Measurements from ENCODE around the gene AIG1. TPM values are rescaled to one million over a fixed set of nuclear protein-coding genes. Genes with fewer than 3 reads are reported as not detected.

AIG1 gene
- total RNA-seq, 4 donors from 2014 or later: 40.7 to 56.4 (median 43.6) TPM

GRCh38 chr6:143100429-143100828, 39.7 kb downstream of the AIG1 start:
- TF ChIP-seq CTCF (IDR thresholded peaks at IDR 0.05; ENCODE audit: low read depth): no peak

- no peak for TF ChIP-seq CTCF (IDR thresholded peaks at IDR 0.05; ENCODE audit: low read depth)
These were observed 43.2 kb downstream of the AIG1 start for GRCh38 chr6:143103916-143104315.

GRCh38 chr6:143107440-143107839, 46.8 kb downstream of the AIG1 start:
- TF ChIP-seq CTCF (IDR thresholded peaks at IDR 0.05; ENCODE audit: low read depth): no peak

- TF ChIP-seq CTCF (IDR thresholded peaks at IDR 0.05; ENCODE audit: low read depth): no peak
These were observed 47.4 kb downstream of the AIG1 start for GRCh38 chr6:143107911-143108761.

- no peak for TF ChIP-seq CTCF (IDR thresholded peaks at IDR 0.05; ENCODE audit: low read depth)
These were observed 48.5 kb downstream of the AIG1 start for GRCh38 chr6:143109196-143109595.

GRCh38 chr6:143110572-143110971, 49.9 kb downstream of the AIG1 start:
- TF ChIP-seq CTCF (IDR thresholded peaks at IDR 0.05; ENCODE audit: low read depth): no peak

GRCh38 chr6:143110996-143111395, 50.3 kb downstream of the AIG1 start:
- TF ChIP-seq CTCF (IDR thresholded peaks at IDR 0.05; ENCODE audit: low read depth): no peak
